Astrocyte (in vitro differentiated cells and primary cell): ENCODE measurements around the gene CENPX. TPM values are rescaled to one million over a fixed set of nuclear protein-coding genes. Genes with fewer than 3 reads are reported as not detected.

Source experiments
- DNase-seq: peaks from one replicate; pipeline ENCODE4 v3.0.0-alpha.2; 2010; ENCODE audit warnings: low read depth
- FAIRE-seq: peaks from 2 replicates; lab custom pipeline; 2011; peaks lifted over from hg19 to GRCh38; lab: Jason Lieb, UNC
- H2AFZ ChIP-seq: 2 replicates; pipeline ENCODE4 v1.6.0; 2012; ENCODE audit warnings: low read depth, low read length, inconsistent platforms
- H3K27ac ChIP-seq: 2 replicates; pipeline ENCODE4 v1.5.1; 2011; ENCODE audit warnings: low read depth, low read length, inconsistent platforms
- H3K27me3 ChIP-seq: 2 replicates; pipeline ENCODE4 v1.6.0; 2011; ENCODE audit warnings: low read length, inconsistent platforms; ENCODE audit not compliant: insufficient read depth
- H3K36me3 ChIP-seq: 2 replicates; pipeline ENCODE4 v1.5.1; 2011; ENCODE audit warnings: low read length, inconsistent platforms; ENCODE audit not compliant: insufficient read depth
- H3K4me1 ChIP-seq: 2 replicates; pipeline ENCODE4 v1.5.1; 2011; ENCODE audit warnings: low read length, inconsistent platforms; ENCODE audit not compliant: insufficient read depth
- H3K4me2 ChIP-seq: 2 replicates; pipeline ENCODE4 v1.6.0; 2012; ENCODE audit warnings: low read length, inconsistent platforms
- H3K4me3 ChIP-seq: 2 replicates; pipeline ENCODE4 v1.5.1; 2011; ENCODE audit warnings: low read depth, mild to moderate bottlenecking, low read length, inconsistent platforms; ENCODE audit not compliant: insufficient read depth
- H3K79me2 ChIP-seq: 2 replicates; pipeline ENCODE4 v1.6.0; 2012; ENCODE audit warnings: mild to moderate bottlenecking, low read length, inconsistent platforms; ENCODE audit not compliant: insufficient read depth
- H3K9ac ChIP-seq: 2 replicates; pipeline ENCODE4 v1.6.0; 2012; ENCODE audit warnings: mild to moderate bottlenecking, low read length, inconsistent platforms
- H3K9me3 ChIP-seq: 2 replicates; pipeline ENCODE4 v1.5.1; 2012; ENCODE audit warnings: low read depth, mild to moderate bottlenecking, low read length, inconsistent platforms; ENCODE audit not compliant: insufficient read depth
- H4K20me1 ChIP-seq: 2 replicates; pipeline ENCODE4 v1.6.0; 2012; ENCODE audit warnings: low read length, inconsistent platforms; ENCODE audit not compliant: insufficient read depth
- H3K27ac Mint-ChIP-seq: one replicate; pipeline ENCODE4 v1.8.0; 2021; ENCODE audit warnings: mild to moderate bottlenecking, mixed read lengths; ENCODE audit not compliant: unreplicated experiment
- H3K27me3 Mint-ChIP-seq: one replicate; pipeline ENCODE4 v1.8.0; 2021; ENCODE audit warnings: low read depth, mixed read lengths; ENCODE audit not compliant: unreplicated experiment
- H3K36me3 Mint-ChIP-seq: one replicate; pipeline ENCODE4 v1.8.0; 2021; ENCODE audit warnings: low read depth, mixed read lengths; ENCODE audit not compliant: unreplicated experiment
- H3K4me1 Mint-ChIP-seq: one replicate; pipeline ENCODE4 v1.8.0; 2021; ENCODE audit warnings: low read depth, mixed read lengths; ENCODE audit not compliant: unreplicated experiment
- H3K4me3 Mint-ChIP-seq: one replicate; pipeline ENCODE4 v1.8.0; 2021; ENCODE audit warnings: mild to moderate bottlenecking, moderate library complexity, mixed read lengths; ENCODE audit not compliant: unreplicated experiment
- H3K9me3 Mint-ChIP-seq: one replicate; pipeline ENCODE4 v1.8.0; 2021; ENCODE audit warnings: mild to moderate bottlenecking, mixed read lengths; ENCODE audit not compliant: unreplicated experiment
- EZH2 ChIP-seq: IDR thresholded peaks from 2 replicates; pipeline ENCODE4 v1.6.1; 2012; ENCODE audit warnings: mild to moderate bottlenecking, low read length, inconsistent platforms; ENCODE audit not compliant: insufficient read depth
- total RNA-seq: library from RNA; stranded (reverse); gene quantifications from 2 replicates; pipeline ENCODE4 v1.2.1, GENCODE V29; 2021
- TF ChIP-seq, protein P1 (sequence below): IDR thresholded peaks from 2 replicates; pipeline ENCODE4 v1.5.1; 2011; ENCODE audit warnings: low read depth, mild to moderate bottlenecking, inconsistent platforms, low read length, moderate library complexity; ENCODE audit not compliant: insufficient read depth

Gene CENPX
- total RNA-seq, 1 donor from 2014 or later: 26.7 TPM

DNA sequence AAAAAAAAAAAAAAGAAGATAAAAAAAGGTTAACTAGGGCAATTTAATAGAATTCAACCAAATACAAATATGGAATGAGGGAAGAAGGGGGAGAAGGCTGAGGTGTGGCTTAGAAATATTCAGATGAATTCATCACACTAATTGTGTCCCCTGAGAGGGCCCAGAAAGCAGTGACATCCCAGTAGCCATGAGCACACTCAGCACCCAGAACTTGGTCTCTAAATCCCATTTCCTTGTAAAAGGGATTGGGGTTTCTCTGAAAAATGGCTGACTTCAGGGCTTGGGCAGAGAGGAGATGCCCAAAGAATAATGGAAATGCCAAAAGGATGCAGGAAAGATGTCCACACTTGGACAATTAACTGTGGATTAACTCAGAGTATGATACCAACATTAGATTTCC, 49.2 kb downstream of the CENPX start:
- Mint-ChIP-seq H3K27ac (no peak overlapping the region), H3K27me3 (peaks cover 4% of the 10 kb centered on the region), H3K4me3 (no peak overlapping the region), H3K9me3 (peaks cover 8% of the 10 kb centered on the region), H3K36me3 (no peaks in the 10 kb centered on the region), H3K4me1 (no peaks in the 10 kb centered on the region)
- H3K79me2 ChIP-seq: peaks cover 3% of the 10 kb centered on the region
- FAIRE-seq (no peak), DNase-seq (no peak)
- no peak overlapping the region for H3K4me2 ChIP-seq
- H3K36me3 ChIP-seq: no peaks in the 10 kb centered on the region
- peaks cover 7% of the 10 kb centered on the region for H3K4me1 ChIP-seq
- no peaks in the 10 kb centered on the region for H4K20me1 ChIP-seq
- H3K9ac ChIP-seq: no peak overlapping the region
- no peak overlapping the region for H3K4me3 ChIP-seq
- H3K27ac ChIP-seq: no peak overlapping the region
- H3K9me3 ChIP-seq: peaks cover 2% of the 10 kb centered on the region
- no peak overlapping the region for H2AFZ ChIP-seq
- no peaks in the 10 kb centered on the region for H3K27me3 ChIP-seq
- TF ChIP-seq, protein P1, sequence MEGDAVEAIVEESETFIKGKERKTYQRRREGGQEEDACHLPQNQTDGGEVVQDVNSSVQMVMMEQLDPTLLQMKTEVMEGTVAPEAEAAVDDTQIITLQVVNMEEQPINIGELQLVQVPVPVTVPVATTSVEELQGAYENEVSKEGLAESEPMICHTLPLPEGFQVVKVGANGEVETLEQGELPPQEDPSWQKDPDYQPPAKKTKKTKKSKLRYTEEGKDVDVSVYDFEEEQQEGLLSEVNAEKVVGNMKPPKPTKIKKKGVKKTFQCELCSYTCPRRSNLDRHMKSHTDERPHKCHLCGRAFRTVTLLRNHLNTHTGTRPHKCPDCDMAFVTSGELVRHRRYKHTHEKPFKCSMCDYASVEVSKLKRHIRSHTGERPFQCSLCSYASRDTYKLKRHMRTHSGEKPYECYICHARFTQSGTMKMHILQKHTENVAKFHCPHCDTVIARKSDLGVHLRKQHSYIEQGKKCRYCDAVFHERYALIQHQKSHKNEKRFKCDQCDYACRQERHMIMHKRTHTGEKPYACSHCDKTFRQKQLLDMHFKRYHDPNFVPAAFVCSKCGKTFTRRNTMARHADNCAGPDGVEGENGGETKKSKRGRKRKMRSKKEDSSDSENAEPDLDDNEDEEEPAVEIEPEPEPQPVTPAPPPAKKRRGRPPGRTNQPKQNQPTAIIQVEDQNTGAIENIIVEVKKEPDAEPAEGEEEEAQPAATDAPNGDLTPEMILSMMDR: no peak
- no peak for TF ChIP-seq EZH2

DNA sequence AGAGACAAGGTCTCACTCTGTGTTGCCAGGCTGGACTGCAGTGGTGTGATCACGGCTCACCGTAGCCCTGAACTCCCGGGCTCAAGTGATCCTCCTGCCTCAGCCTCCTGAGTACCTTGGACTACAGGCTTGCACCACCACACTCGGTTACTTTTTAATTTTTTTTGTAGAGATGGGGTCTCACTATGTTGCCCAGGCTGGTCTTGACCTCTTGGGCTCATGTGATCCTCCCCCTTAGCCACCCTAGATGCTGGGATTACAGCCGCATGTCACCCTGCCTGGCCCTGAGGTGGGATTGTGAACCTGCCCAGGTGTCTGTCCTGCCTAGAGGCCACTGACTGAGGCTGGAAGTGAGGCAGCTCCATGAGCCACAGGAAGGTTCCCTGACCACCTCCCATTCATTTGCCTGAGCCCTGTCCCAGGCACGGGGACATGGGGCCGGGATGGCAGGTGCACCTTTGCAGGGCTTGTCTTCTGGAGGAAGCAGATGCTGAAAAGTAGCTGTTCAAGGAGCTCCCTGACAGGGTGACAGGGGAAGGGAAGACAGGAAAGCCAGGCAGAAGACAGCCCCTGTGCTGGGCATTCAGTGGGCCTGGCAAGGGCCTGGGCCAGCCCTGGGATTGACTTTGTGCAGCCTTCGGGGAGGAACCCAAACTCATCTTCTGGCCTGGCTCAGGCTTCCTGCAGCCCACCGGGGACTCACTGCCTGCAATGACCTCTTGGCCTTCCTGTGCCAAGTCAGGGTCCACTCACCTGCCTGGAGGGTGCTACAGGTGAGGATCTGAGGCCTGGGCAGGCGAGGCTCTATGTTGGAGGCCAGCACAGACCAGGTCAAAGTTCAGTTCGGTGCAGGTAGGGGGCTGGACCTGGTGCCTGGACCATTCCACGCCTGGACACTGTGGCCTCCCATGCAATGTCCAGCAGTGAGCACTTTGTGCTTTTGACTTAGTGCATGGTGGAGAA, 53.5 kb downstream of the CENPX start:
- no peak for FAIRE-seq
- H3K4me1 Mint-ChIP-seq: peaks cover 2% of the 10 kb centered on the region
- Histone ChIP-seq H3K4me2 (no peak overlapping the region), H4K20me1 (no peaks in the 10 kb centered on the region), H3K4me1 (peaks cover 7% of the 10 kb centered on the region), H3K27ac (no peak overlapping the region), H3K79me2 (no peaks in the 10 kb centered on the region), H3K36me3 (no peaks in the 10 kb centered on the region), H3K27me3 (peaks cover 8% of the 10 kb centered on the region), H2AFZ (no peak overlapping the region), H3K4me3 (no peak overlapping the region), H3K9me3 (peaks cover 2% of the 10 kb centered on the region), H3K9ac (no peak overlapping the region)
- no peak overlapping the region for H3K27ac Mint-ChIP-seq
- peaks cover 4% of the 10 kb centered on the region for H3K27me3 Mint-ChIP-seq
- TF ChIP-seq EZH2: no peak
- TF ChIP-seq, protein P1: no peak
- H3K9me3 Mint-ChIP-seq: peaks cover 5% of the 10 kb centered on the region
- H3K36me3 Mint-ChIP-seq: no peaks in the 10 kb centered on the region
- H3K4me3 Mint-ChIP-seq: no peak overlapping the region
- DNase-seq: no peak

Other genes starting within 250 kb of the CENPX start
- gene GCGR, start 218.7 kb downstream of the CENPX start, total RNA-seq: not detected in 2 replicates
- 106 and 113 TPM in 2 replicates for gene MCRIP1, start 189.6 kb downstream of the CENPX start, total RNA-seq
- gene PPP1R27, start 187.8 kb downstream of the CENPX start, total RNA-seq: 0.65 TPM in 1 of 2 replicates, not detected in the other
- 1,268 and 1,504 TPM in 2 replicates for gene P4HB, start 162.3 kb downstream of the CENPX start, total RNA-seq
- 352 and 367 TPM in 2 replicates for gene ARHGDIA, start 151.5 kb downstream of the CENPX start, total RNA-seq
- 86.4 and 110 TPM in 2 replicates for gene ALYREF, start 131.3 kb downstream of the CENPX start, total RNA-seq
- gene ANAPC11, start 131.2 kb downstream of the CENPX start, total RNA-seq: 104 and 113 TPM in 2 replicates
- 2.0 and 2.7 TPM in 2 replicates for gene NPB, start 120.6 kb downstream of the CENPX start, total RNA-seq
- gene PCYT2, start 111.5 kb downstream of the CENPX start, total RNA-seq: 26.0 and 31.6 TPM in 2 replicates
- 26.5 and 30.2 TPM in 2 replicates for gene SIRT7, start 104.7 kb downstream of the CENPX start, total RNA-seq
- gene MAFG, start 95.1 kb downstream of the CENPX start, total RNA-seq: 33.2 and 35.8 TPM in 2 replicates
- gene PYCR1, start 85.6 kb downstream of the CENPX start, total RNA-seq: 164 and 191 TPM in 2 replicates
- not detected in 2 replicates for gene MYADML2, start 75.6 kb downstream of the CENPX start, total RNA-seq
- 0.89 and 1.7 TPM in 2 replicates for gene NOTUM, start 61.7 kb downstream of the CENPX start, total RNA-seq
- gene ASPSCR1, start 45.2 kb downstream of the CENPX start, total RNA-seq: 23.6 and 25.5 TPM in 2 replicates
- gene LRRC45, start 427 bp upstream of the CENPX start, total RNA-seq: 6.2 and 6.6 TPM in 2 replicates
- gene RAC3, start 8.8 kb upstream of the CENPX start, total RNA-seq: 40.5 and 41.3 TPM in 2 replicates
- gene DCXR, start 14.8 kb upstream of the CENPX start, total RNA-seq: 42.3 and 49.9 TPM in 2 replicates
- gene RFNG, start 28.9 kb upstream of the CENPX start, total RNA-seq: 40.2 and 41.9 TPM in 2 replicates
- gene GPS1, start 29.0 kb upstream of the CENPX start, total RNA-seq: 91.4 and 102 TPM in 2 replicates
- 55.1 and 59.5 TPM in 2 replicates for gene DUS1L, start 42.9 kb upstream of the CENPX start, total RNA-seq
- 156 and 203 TPM in 2 replicates for gene FASN, start 75.4 kb upstream of the CENPX start, total RNA-seq
- 19.9 and 20.4 TPM in 2 replicates for gene CCDC57, start 190.0 kb upstream of the CENPX start, total RNA-seq
- gene SLC16A3, start 206.2 kb upstream of the CENPX start, total RNA-seq: 292 and 385 TPM in 2 replicates